ENCODE results near the gene ATG4B. TPM values are rescaled to one million over a fixed set of nuclear protein-coding genes. Genes with fewer than 3 reads are reported as not detected.
A peak's percentile ranks its signal among the peaks of the same experiment; 100 is the strongest.

Gene ATG4B
- total RNA-seq, 1 donor from 2014 or later = 92.6 TPM

- intact Hi-C loops (cut with DNase I) = no loop called here
- DNase-seq (ENCODE audit: low spot score) (peak; percentile 52), ATAC-seq (no peak)
Measured at GRCh38 chr2:241611062-241611461, 26.4 kb upstream of the ATG4B start.

GRCh38 chr2:241612156-241613016, 25.1 kb upstream of the ATG4B start:
- intact Hi-C loops (cut with DNase I) = no loop called here
- ATAC-seq (peak; percentile 46), DNase-seq (ENCODE audit: low spot score) (peak; percentile 52)

GRCh38 chr2:241613017-241613780, 24.3 kb upstream of the ATG4B start:
- DNase-seq (ENCODE audit: low spot score) (no peak), ATAC-seq (peak; percentile 20)
- intact Hi-C loops (cut with DNase I) = no loop called here

- intact Hi-C loops (cut with DNase I) = no loop called here
- ATAC-seq = no peak
- DNase-seq (ENCODE audit: low spot score) = no peak
Measured at GRCh38 chr2:241615041-241615440, 22.5 kb upstream of the ATG4B start.

GRCh38 chr2:241615522-241616052, 21.9 kb upstream of the ATG4B start:
- ATAC-seq = no peak
- intact Hi-C loops (cut with DNase I) = no loop called here

GRCh38 chr2:241616168-241617125, 21.0 kb upstream of the ATG4B start:
- DNase-seq (ENCODE audit: low spot score) (no peak), ATAC-seq (no peak)
- intact Hi-C loops (cut with DNase I) = no loop called here

More at GRCh38 chr2:241615522-241616052, 21.9 kb upstream of the ATG4B start:
- no peak for DNase-seq (ENCODE audit: low spot score)

GRCh38 chr2:241617431-241618154, 19.9 kb upstream of the ATG4B start:
- DNase-seq (ENCODE audit: low spot score) (no peak), ATAC-seq (no peak)
- intact Hi-C loops (cut with DNase I) = no loop called here

- intact Hi-C loops (cut with DNase I) = no loop called here
- no peak for DNase-seq (ENCODE audit: low spot score)
- ATAC-seq = no peak
Measured at GRCh38 chr2:241618296-241618805, 19.1 kb upstream of the ATG4B start.

GRCh38 chr2:241618829-241619228, 18.7 kb upstream of the ATG4B start:
- DNase-seq (ENCODE audit: low spot score) (no peak), ATAC-seq (no peak)
- intact Hi-C loops (cut with DNase I) = no loop called here

GRCh38 chr2:241619597-241620418, 17.7 kb upstream of the ATG4B start:
- DNase-seq (ENCODE audit: low spot score) = no peak
- intact Hi-C loops (cut with DNase I) = no loop called here
- ATAC-seq = no peak

- ATAC-seq (no peak), DNase-seq (ENCODE audit: low spot score) (no peak)
- intact Hi-C loops (cut with DNase I) = no loop called here
Measured at GRCh38 chr2:241620419-241620769, 17.1 kb upstream of the ATG4B start.

GRCh38 chr2:241627675-241628074, 9.8 kb upstream of the ATG4B start:
- ATAC-seq = no peak
- intact Hi-C loops (cut with DNase I) = no loop called here
- DNase-seq (ENCODE audit: low spot score) = no peak

GRCh38 chr2:241629762-241630435, 7.6 kb upstream of the ATG4B start:
- intact Hi-C loops (cut with DNase I) = no loop called here
- DNase-seq (ENCODE audit: low spot score) = no peak
- ATAC-seq = peak; percentile 34

GRCh38 chr2:241632478-241633325, 4.8 kb upstream of the ATG4B start:
- intact Hi-C loops (cut with DNase I) = no loop called here
- ATAC-seq = no peak
- DNase-seq (ENCODE audit: low spot score) = no peak

- no peak for DNase-seq (ENCODE audit: low spot score)
- no peak for ATAC-seq
- intact Hi-C loops (cut with DNase I) = no loop called here
Measured at GRCh38 chr2:241633561-241633960, 3.9 kb upstream of the ATG4B start.

GRCh38 chr2:241635756-241636155, 1.7 kb upstream of the ATG4B start:
- no peak for DNase-seq (ENCODE audit: low spot score)
- intact Hi-C loops (cut with DNase I) = no loop called here
- ATAC-seq = no peak
